Panc1 (cell line): ENCODE measurements around the gene ENPP6. TPM values are rescaled to one million over a fixed set of nuclear protein-coding genes. Genes with fewer than 3 reads are reported as not detected.

Experiments used
- ATAC-seq: fragments of 200-7000 bp; cut with Tn5 transposase; 2 replicates; pipeline ENCODE4 v1.9.1; 2020; ENCODE audit warnings: mild to moderate bottlenecking, moderate library complexity
- Bru-seq: library from RNA; stranded (reverse); fragments of 400-500 nt; gene quantifications from one replicate; lab custom pipeline; 2021; lab: Mats Ljungman, UMichigan
- BruChase-seq, 2 experiments: library from RNA; stranded (reverse); fragments of 400-500 nt; gene quantifications; one replicate each; lab custom pipeline; 2021; lab: Mats Ljungman, UMichigan
- BruUV-seq: library from RNA; stranded (reverse); fragments of 400-500 nt; replicated peaks from 2 replicates; lab custom pipeline; 2021; lab: Mats Ljungman, UMichigan
- CTCF ChIA-PET: fragments of 300-600 bp; sonication (Branson Sonifier 250); formaldehyde crosslinking; loops from one replicate; lab custom pipeline; 2022; ENCODE audit warnings: antibody characterized with exemption; lab: Charles Lee
- POLR2A ChIA-PET: fragments of 300-600 bp; sonication (Branson Sonifier 250); formaldehyde crosslinking; loops from one replicate; lab custom pipeline; 2022; ENCODE audit warnings: antibody characterized with exemption; lab: Charles Lee
- DNase-seq: peaks from one replicate; pipeline ENCODE4 v3.0.0-alpha.2; 2010; ENCODE audit warnings: low read depth, low spot score
- H3K27ac ChIP-seq: 2 replicates; pipeline ENCODE4 v1.5.1; 2011; ENCODE audit warnings: mild to moderate bottlenecking, low read length, inconsistent platforms
- H3K27me3 ChIP-seq: fragments of 200-500 bp; sonication (Bioruptor generic); 2 replicates; pipeline ENCODE4 v1.6.0; 2014; ENCODE audit warnings: low read length, inconsistent platforms; ENCODE audit not compliant: control insufficient read depth, insufficient read depth
- H3K36me3 ChIP-seq: fragments of 200-500 bp; sonication (Bioruptor generic); 2 replicates; pipeline ENCODE4 v1.5.1; 2014; ENCODE audit warnings: inconsistent platforms, mild to moderate bottlenecking, low read length, moderate library complexity; ENCODE audit not compliant: control insufficient read depth, insufficient read depth
- H3K4me1 ChIP-seq: 2 replicates; pipeline ENCODE4 v1.5.1; 2011; ENCODE audit warnings: inconsistent platforms, mild to moderate bottlenecking, low read length, moderate library complexity; ENCODE audit not compliant: control insufficient read depth, insufficient read depth
- H3K4me3 ChIP-seq, 2 experiments: 2 replicates each; pipeline ENCODE4 v1.5.1; 2011 to 2012; ENCODE audit warnings: low read depth in 2 of 2, low read length in 2 of 2, mild to moderate bottlenecking in 2 of 2, inconsistent platforms in 1 of 2, moderate library complexity in 1 of 2
- H3K9me3 ChIP-seq: fragments of 200-500 bp; sonication (Bioruptor generic); 2 replicates; pipeline ENCODE4 v1.5.1; 2014; ENCODE audit warnings: low read depth, mild to moderate bottlenecking, inconsistent platforms, low read length, moderate library complexity; ENCODE audit not compliant: control insufficient read depth, insufficient read depth
- POLR2AphosphoS5 ChIP-seq: IDR thresholded peaks from 2 replicates; pipeline ENCODE4 v1.6.1; 2012; ENCODE audit warnings: mild to moderate bottlenecking, low read depth, low read length, moderate library complexity
- SIN3A ChIP-seq: IDR thresholded peaks from 2 replicates; pipeline ENCODE4 v1.6.1; 2012; ENCODE audit warnings: low read depth, mild to moderate bottlenecking, low read length, moderate library complexity, borderline replicate concordance; ENCODE audit not compliant: insufficient read depth
- TCF7L2 ChIP-seq: IDR thresholded peaks from 2 replicates; pipeline ENCODE4 v1.6.1; 2011; ENCODE audit warnings: mild to moderate bottlenecking, low read depth, low read length, inconsistent platforms
- in situ Hi-C: cut with HindIII; loops from 2 replicates; pipeline ENCODE4 v1.10.0; 2016; ENCODE audit warnings: low sequenced_read_pairs, low pct_unique_long_range_greater_than_20kb
- intact Hi-C: fragments of 100-400 bp; cut with micrococcal nuclease; formaldehyde crosslinking; loops from one replicate; pipeline ENCODE4 v1.10.0; 2022; ENCODE audit not compliant: unreplicated experiment
- long read RNA-seq: library from polyadenylated mRNA; unstranded; transcript quantifications from one replicate; pipeline ENCODE4 v2.0.0, GENCODE V29; 2021; ENCODE audit not compliant: unreplicated experiment
- polyA plus RNA-seq: library from polyadenylated mRNA; unstranded; fragments of >200 nt; gene quantifications from one replicate; pipeline ENCODE4 v1.2.1, GENCODE V29; 2012; ENCODE audit warnings: missing spikeins; ENCODE audit not compliant: insufficient read length
- total RNA-seq: library from RNA; stranded (reverse); gene quantifications from one replicate; pipeline ENCODE4 v1.2.1, GENCODE V29; 2021; ENCODE audit not compliant: unreplicated experiment
- TF ChIP-seq, protein P1 (sequence below): fragments of 450-650 bp; IDR thresholded peaks from 2 replicates; pipeline ENCODE4 v1.5.1; 2017; ENCODE audit warnings: mild to moderate bottlenecking
- TF ChIP-seq, protein P2 (sequence below), 2 experiments: IDR thresholded peaks; 2 replicates each; pipeline ENCODE4 v1.6.1; 2011 to 2012; ENCODE audit warnings: low read depth in 2 of 2, control low read depth in 1 of 2, low read length in 1 of 2, mild to moderate bottlenecking in 1 of 2, moderate library complexity in 1 of 2; ENCODE audit not compliant: insufficient read depth in 1 of 2

ENPP6 gene
- total RNA-seq: not detected
- not detected for polyA plus RNA-seq
- Bru-seq, nascent RNA: percentile 2 among the genes with signal in this experiment
- percentile 1 among the genes with signal in this experiment for BruChase-seq, experiment 1, labeled RNA remaining after a 2-hour chase
- percentile 3 among the genes with signal in this experiment for BruChase-seq, experiment 2, labeled RNA remaining after a 6-hour chase
- long read RNA-seq: 0 reads

DNA sequence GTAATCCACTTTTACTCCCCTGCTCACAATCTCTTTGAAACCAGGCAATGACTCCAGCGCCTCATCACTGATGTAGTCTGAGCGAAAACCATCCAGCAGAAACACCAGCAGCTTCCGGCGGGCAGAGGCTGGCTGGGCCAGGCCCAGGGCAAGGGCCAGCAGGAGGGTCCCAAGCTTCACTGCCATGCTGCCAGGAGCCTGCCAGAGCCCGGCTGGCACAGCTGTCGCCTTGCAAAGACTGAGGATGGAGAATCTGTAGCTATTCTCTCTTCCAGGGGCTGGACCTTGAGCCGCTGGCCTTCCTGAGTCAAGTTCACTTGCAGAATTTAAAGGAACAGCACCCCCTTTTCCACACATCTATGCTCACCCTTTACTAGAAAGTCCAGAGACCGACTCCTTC, at the start of gene ENPP6:
Gene ENPP6 (minus strand): TSS at position 240 of the 400 bp plus-strand sequence. CDS start 54 bp downstream, at position 186.
- H3K27ac ChIP-seq: no peak within 1 kb of the TSS
- POLR2A ChIA-PET: no interaction called here
- H3K4me3 ChIP-seq: no peak within 1 kb of the TSS
- no peaks in the 10 kb centered on the region for H3K36me3 ChIP-seq
- ATAC-seq: no peak
- no peaks in the 10 kb centered on the region for H3K9me3 ChIP-seq
- in situ Hi-C loops (no loop called here), intact Hi-C loops (no loop called here)
- no peaks in the 10 kb centered on the region; the same call in none of the 2 replicates for H3K27me3 ChIP-seq
- no peak for TF ChIP-seq SIN3A
- TF ChIP-seq TCF7L2: no peak
- TF ChIP-seq, protein P1, sequence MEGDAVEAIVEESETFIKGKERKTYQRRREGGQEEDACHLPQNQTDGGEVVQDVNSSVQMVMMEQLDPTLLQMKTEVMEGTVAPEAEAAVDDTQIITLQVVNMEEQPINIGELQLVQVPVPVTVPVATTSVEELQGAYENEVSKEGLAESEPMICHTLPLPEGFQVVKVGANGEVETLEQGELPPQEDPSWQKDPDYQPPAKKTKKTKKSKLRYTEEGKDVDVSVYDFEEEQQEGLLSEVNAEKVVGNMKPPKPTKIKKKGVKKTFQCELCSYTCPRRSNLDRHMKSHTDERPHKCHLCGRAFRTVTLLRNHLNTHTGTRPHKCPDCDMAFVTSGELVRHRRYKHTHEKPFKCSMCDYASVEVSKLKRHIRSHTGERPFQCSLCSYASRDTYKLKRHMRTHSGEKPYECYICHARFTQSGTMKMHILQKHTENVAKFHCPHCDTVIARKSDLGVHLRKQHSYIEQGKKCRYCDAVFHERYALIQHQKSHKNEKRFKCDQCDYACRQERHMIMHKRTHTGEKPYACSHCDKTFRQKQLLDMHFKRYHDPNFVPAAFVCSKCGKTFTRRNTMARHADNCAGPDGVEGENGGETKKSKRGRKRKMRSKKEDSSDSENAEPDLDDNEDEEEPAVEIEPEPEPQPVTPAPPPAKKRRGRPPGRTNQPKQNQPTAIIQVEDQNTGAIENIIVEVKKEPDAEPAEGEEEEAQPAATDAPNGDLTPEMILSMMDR: no peak
- no peak for TF ChIP-seq POLR2AphosphoS5
- TF ChIP-seq, protein P2, sequence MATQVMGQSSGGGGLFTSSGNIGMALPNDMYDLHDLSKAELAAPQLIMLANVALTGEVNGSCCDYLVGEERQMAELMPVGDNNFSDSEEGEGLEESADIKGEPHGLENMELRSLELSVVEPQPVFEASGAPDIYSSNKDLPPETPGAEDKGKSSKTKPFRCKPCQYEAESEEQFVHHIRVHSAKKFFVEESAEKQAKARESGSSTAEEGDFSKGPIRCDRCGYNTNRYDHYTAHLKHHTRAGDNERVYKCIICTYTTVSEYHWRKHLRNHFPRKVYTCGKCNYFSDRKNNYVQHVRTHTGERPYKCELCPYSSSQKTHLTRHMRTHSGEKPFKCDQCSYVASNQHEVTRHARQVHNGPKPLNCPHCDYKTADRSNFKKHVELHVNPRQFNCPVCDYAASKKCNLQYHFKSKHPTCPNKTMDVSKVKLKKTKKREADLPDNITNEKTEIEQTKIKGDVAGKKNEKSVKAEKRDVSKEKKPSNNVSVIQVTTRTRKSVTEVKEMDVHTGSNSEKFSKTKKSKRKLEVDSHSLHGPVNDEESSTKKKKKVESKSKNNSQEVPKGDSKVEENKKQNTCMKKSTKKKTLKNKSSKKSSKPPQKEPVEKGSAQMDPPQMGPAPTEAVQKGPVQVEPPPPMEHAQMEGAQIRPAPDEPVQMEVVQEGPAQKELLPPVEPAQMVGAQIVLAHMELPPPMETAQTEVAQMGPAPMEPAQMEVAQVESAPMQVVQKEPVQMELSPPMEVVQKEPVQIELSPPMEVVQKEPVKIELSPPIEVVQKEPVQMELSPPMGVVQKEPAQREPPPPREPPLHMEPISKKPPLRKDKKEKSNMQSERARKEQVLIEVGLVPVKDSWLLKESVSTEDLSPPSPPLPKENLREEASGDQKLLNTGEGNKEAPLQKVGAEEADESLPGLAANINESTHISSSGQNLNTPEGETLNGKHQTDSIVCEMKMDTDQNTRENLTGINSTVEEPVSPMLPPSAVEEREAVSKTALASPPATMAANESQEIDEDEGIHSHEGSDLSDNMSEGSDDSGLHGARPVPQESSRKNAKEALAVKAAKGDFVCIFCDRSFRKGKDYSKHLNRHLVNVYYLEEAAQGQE (IDR thresholded peaks at IDR 0.05; ENCODE audit: insufficient read depth in 1 of 2, low read depth in 2 of 2, low read length in 1 of 2): no peak
- no peak for DNase-seq
- H3K4me1 ChIP-seq: no peaks in the 10 kb centered on the region
- CTCF ChIA-PET: no interaction called here
- BruUV-seq: no TSS peak

DNA sequence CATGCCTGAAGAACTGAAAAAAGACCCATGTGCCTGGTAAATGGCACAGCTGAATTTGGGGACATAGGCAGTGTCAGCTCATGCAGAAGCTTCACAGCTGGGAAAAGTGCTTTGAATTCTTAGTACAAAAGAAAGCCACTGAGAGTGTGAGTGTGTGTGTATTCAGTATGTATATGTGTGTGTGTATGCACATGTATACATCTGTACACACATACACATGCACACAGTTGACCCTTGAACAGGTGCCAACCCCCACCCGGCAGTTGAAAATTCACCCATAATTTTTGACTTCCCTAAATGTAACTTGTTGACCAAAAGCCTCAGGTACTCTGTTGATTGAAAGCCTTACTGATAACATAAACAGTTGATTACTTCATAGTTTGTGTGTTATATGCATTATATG, 49.5 kb upstream of the ENPP6 start:
- Histone ChIP-seq H3K27me3 (no peaks in the 10 kb centered on the region), H3K9me3 (no peaks in the 10 kb centered on the region), H3K27ac (peak overlapping the region; percentile 81), H3K4me3 (peak overlapping the region in 1 of 2 experiments; percentile 71; a peak in 2 of 4 replicates), H3K4me1 (peaks cover 16% of the 10 kb centered on the region), H3K36me3 (no peaks in the 10 kb centered on the region)
- CTCF ChIA-PET: interaction anchor here (0.6 kb wide), 1 partner anchor 50 kb away, joined by 3 read pairs; no protein-coding TSS in a partner anchor
- no TSS peak for BruUV-seq
- intact Hi-C loops (loop anchor here (10.0 kb wide), 1 partner anchor 118 kb away; no protein-coding TSS in a partner anchor), in situ Hi-C loops (no loop called here)
- POLR2A ChIA-PET: no interaction called here
- TF ChIP-seq, protein P1: no peak
- TF ChIP-seq POLR2AphosphoS5 (no peak), SIN3A (no peak), TCF7L2 (no peak)
- TF ChIP-seq, protein P2 (IDR thresholded peaks at IDR 0.05; ENCODE audit: insufficient read depth in 1 of 2, low read depth in 2 of 2, low read length in 1 of 2): no peak
- DNase-seq: no peak
- ATAC-seq: no peak
